ENCODE results near the gene SIX1. TPM values are rescaled to one million over a fixed set of nuclear protein-coding genes. Genes with fewer than 3 reads are reported as not detected.

The SIX1 gene
- total RNA-seq, 6 experiments from 2014 or later: not detected

DNA sequence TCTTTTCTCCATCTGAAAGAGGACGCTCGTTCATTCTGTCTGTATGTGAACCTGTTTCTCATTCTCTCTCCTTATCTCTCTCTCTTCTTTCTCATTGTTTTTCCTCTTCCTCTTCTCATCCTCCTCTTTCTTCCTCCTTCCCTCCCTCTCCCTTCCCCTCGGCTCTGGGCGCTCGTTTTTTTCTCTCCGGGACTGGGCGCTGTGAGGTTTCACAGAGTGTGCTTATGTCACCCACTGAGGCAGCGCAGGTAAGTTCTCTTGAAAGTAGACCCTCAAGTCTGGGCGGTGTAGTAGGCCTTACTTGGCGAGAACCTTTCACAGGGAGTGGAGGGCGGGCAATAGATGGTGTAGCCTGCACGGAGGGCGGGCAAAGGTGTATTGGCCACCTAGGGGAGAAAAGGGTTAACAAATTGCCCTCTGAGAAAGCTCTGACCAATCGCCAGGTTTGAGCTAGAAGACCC lies 4.5 kb upstream of the SIX1 start:
- Histone ChIP-seq H3K27ac (no peak overlapping the region), H3K4me3 (no peak overlapping the region), H3K27me3 (peaks cover 18 to 49% of the 10 kb centered on the region in 2 donors), H3K4me1 (peaks cover 0 to 34% (median 0%) of the 10 kb centered on the region in 4 donors), H3K9me3 (no peaks in the 10 kb centered on the region), H3K36me3 (no peaks in the 10 kb centered on the region)
- intact Hi-C loops (cut with DNase I): loop anchor here in 1 of 2 donors (10.0 kb wide), 1 partner anchor 71 kb away; the partner anchor contains the start of gene SIX4
- TF ChIP-seq POLR2A (IDR thresholded peaks at IDR 0.05) (no peak), CTCF (IDR thresholded peaks at IDR 0.05) (no peak)
- WGBS (ENCODE audit: insufficient coverage, low coverage, low lambda C conversion rate, missing lambda C conversion rate): 5% methylated on average over 13 of the region's 14 CpGs
- no peak for ATAC-seq
- no peak for DNase-seq

GRCh38 chr14:60652674-60653651 lies 3.7 kb upstream of the SIX1 start:
- no peak for TF ChIP-seq CTCF (IDR thresholded peaks at IDR 0.05)
- no peak for TF ChIP-seq POLR2A (IDR thresholded peaks at IDR 0.05)
- Histone ChIP-seq H3K27ac (no peak overlapping the region), H3K27me3 (peaks cover 25 to 54% of the 10 kb centered on the region in 2 donors), H3K4me3 (no peak overlapping the region), H3K4me1 (peaks cover 0 to 42% (median 3%) of the 10 kb centered on the region in 4 donors), H3K9me3 (no peaks in the 10 kb centered on the region), H3K36me3 (no peaks in the 10 kb centered on the region)
- no peak for ATAC-seq
- WGBS (ENCODE audit: insufficient coverage, low coverage, low lambda C conversion rate, missing lambda C conversion rate): 4% methylated on average over 31 of the region's 50 CpGs
- intact Hi-C loops (cut with DNase I): loop anchor here in 1 of 2 donors (10.0 kb wide), 1 partner anchor 72 kb away; the partner anchor contains the start of gene SIX4
- no peak for DNase-seq

DNA sequence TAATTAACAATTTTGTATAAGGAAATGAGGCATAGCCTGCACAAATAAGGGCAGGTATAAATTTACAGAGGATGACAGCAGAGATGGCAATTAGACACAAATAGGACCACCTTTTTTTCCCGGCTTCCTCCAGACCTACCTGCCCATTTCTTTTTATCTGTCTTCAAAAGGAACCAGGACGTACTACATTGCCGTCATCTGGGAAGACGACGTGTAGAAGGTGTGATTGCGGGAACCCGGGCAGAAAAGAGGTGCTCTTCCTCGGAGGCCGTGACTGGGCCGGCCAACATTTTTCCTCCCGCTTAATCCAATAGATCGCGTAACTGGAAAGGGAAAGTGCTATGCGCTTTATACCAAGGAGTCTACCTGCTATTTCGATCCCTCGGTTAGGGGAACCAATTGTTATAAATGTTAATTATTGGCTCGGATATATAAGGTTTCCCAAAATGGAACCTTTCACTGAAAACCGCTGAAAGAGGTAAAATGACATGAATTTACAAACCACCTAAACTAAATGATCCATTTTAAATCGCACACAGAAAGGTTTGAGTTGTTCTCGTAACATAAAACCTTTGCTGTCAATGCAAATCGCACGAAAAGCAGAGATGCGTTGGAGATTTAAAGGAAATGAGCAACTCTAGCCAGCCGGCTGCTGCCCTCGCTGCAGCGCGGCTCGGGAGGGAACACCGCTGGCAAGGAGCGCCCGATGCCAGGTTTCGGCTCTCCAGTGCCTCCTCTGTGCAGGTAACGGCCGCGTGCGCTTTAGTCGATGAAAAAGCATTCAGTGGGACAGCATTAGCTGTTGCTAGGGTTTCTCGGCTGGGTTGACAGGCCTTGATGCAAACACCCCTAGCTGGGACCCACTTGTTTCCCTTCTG lies 2.8 kb upstream of the SIX1 start:
- Histone ChIP-seq H3K36me3 (no peaks in the 10 kb centered on the region), H3K27ac (no peak overlapping the region), H3K4me3 (no peak overlapping the region), H3K4me1 (peaks cover 0 to 51% (median 3%) of the 10 kb centered on the region in 4 donors), H3K27me3 (peaks cover 29 to 59% of the 10 kb centered on the region in 2 donors), H3K9me3 (no peaks in the 10 kb centered on the region)
- no peak for TF ChIP-seq CTCF (IDR thresholded peaks at IDR 0.05)
- TF ChIP-seq POLR2A (IDR thresholded peaks at IDR 0.05): no peak
- DNase-seq: peak in 1 of 3 donors; percentile 30
- intact Hi-C loops (cut with DNase I): loop anchor here in 1 of 2 donors (10.0 kb wide), 1 partner anchor 73 kb away; the partner anchor contains the start of gene SIX4
- WGBS (ENCODE audit: insufficient coverage, low coverage, low lambda C conversion rate, missing lambda C conversion rate): 6% methylated on average over 23 of the region's 38 CpGs
- no peak for ATAC-seq

DNA sequence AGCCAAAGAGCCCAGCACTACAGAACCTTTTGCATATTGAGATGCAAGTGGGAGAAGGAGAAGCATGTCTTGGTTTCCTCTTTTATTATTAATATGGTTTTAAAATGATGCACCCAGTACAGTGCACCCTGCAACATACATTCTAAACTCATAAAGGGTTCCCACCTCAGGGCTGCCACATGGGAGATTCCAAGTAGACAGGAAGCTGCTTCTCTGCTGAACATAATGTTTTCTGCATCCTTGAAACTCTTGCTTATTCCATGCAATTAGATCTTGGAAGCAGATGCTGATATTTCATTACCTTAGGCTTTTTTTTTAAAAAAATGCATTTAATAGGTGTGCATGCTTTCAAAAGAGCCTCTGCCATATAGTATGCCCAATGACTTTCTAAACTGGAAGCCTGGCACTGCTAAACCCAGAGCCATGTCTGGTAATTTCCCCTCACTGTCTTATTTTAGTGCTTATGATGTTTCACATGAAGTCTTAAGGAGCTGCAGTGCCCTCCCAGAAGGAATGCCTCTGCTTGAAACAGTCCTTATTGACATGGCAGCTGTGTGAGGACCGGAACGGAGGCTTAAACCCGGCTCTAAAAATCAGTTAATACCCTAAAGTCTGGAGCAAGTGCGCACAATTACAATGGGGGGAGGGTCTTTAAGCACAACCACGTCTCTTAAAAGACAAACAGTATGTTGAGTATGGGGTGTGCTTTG lies 2.0 kb upstream of the SIX1 start:
- DNase-seq (no peak), ATAC-seq (no peak)
- Histone ChIP-seq H3K4me3 (no peak overlapping the region), H3K36me3 (no peaks in the 10 kb centered on the region), H3K27ac (no peak overlapping the region), H3K9me3 (no peaks in the 10 kb centered on the region), H3K27me3 (peaks cover 29 to 61% of the 10 kb centered on the region in 2 donors), H3K4me1 (peaks cover 0 to 49% (median 3%) of the 10 kb centered on the region in 4 donors)
- intact Hi-C loops (cut with DNase I): loop anchor here in 1 of 2 donors (10.0 kb wide), 1 partner anchor 74 kb away; the partner anchor contains the start of gene SIX4
- 7% methylated on average over 5 of the region's 5 CpGs for WGBS (ENCODE audit: insufficient coverage, low coverage, low lambda C conversion rate, missing lambda C conversion rate)
- no peak for TF ChIP-seq CTCF (IDR thresholded peaks at IDR 0.05)
- TF ChIP-seq POLR2A (IDR thresholded peaks at IDR 0.05): no peak
